DOHH2 (cell line): ENCODE data around the gene SLC27A1.

Experiments used
- H3F3A ChIP-seq: fragments of 200-600 bp; sonication (generic), shearing (Covaris generic); 2 replicates; pipeline ENCODE4 v1.6.0; 2016; ENCODE audit warnings: antibody characterized with exemption, mild to moderate bottlenecking; ENCODE audit not compliant: control insufficient read depth, insufficient read depth
- H3K27ac ChIP-seq: fragments of 200-600 bp; sonication (generic); 2 replicates; pipeline ENCODE4 v1.5.1; 2014; ENCODE audit warnings: low read depth, mild to moderate bottlenecking, low read length, moderate library complexity
- H3K27me3 ChIP-seq: fragments of 200-600 bp; sonication (generic); 2 replicates; pipeline ENCODE4 v1.6.1; 2014; ENCODE audit warnings: mild to moderate bottlenecking, low read length, mixed read lengths; ENCODE audit not compliant: control insufficient read depth
- H3K36me3 ChIP-seq: fragments of 200-600 bp; sonication (generic); 2 replicates; pipeline ENCODE4 v1.6.1; 2014; ENCODE audit warnings: mild to moderate bottlenecking, low read length, moderate library complexity, mixed read lengths; ENCODE audit not compliant: control insufficient read depth
- H3K4me1 ChIP-seq: fragments of 200-600 bp; sonication (generic); 2 replicates; pipeline ENCODE4 v1.6.1; 2014; ENCODE audit warnings: mild to moderate bottlenecking, low read length, mixed read lengths; ENCODE audit not compliant: control insufficient read depth
- H3K4me2 ChIP-seq: fragments of 200-600 bp; sonication (generic); 2 replicates; pipeline ENCODE4 v1.6.0; 2014; ENCODE audit warnings: mild to moderate bottlenecking, low read length, moderate library complexity
- H3K4me3 ChIP-seq: fragments of 200-600 bp; sonication (generic); 2 replicates; pipeline ENCODE4 v1.5.1; 2014; ENCODE audit warnings: mild to moderate bottlenecking, low read length, mixed read lengths
- H3K79me2 ChIP-seq: fragments of 200-600 bp; sonication (generic); 2 replicates; pipeline ENCODE4 v1.6.1; 2014; ENCODE audit warnings: mild to moderate bottlenecking, low read length, mixed read lengths; ENCODE audit not compliant: control insufficient read depth
- H3K9me2 ChIP-seq: fragments of 200-600 bp; sonication (generic); replicated peaks from 2 replicates; pipeline ENCODE4 v1.6.1; 2014; ENCODE audit warnings: mild to moderate bottlenecking, low read length, mixed read lengths; ENCODE audit not compliant: control insufficient read depth
- H3K9me3 ChIP-seq: fragments of 200-600 bp; sonication (generic); 2 replicates; pipeline ENCODE4 v1.6.1; 2014; ENCODE audit warnings: antibody characterized with exemption, low read length, mixed read lengths; ENCODE audit not compliant: control insufficient read depth, insufficient read depth
- H4K20me1 ChIP-seq: fragments of 200-600 bp; sonication (generic); 2 replicates; pipeline ENCODE4 v1.6.0; 2014; ENCODE audit warnings: low read depth, mild to moderate bottlenecking, antibody characterized with exemption, low read length, moderate library complexity; ENCODE audit not compliant: control insufficient read depth, insufficient read depth
- EZH2phosphoT487 ChIP-seq: fragments of 200-600 bp; sonication (generic); IDR thresholded peaks from 2 replicates; pipeline ENCODE4 v1.6.1; 2017; ENCODE audit warnings: borderline replicate concordance, mild to moderate bottlenecking, antibody characterized with exemption, low read length, moderate library complexity, mixed read lengths
- TF ChIP-seq, protein P1 (sequence below): fragments of 200-600 bp; sonication (generic); IDR thresholded peaks from one replicate; pipeline ENCODE4 v1.5.1; 2014; ENCODE audit warnings: antibody characterized with exemption, mild to moderate bottlenecking, low read depth, low read length; ENCODE audit not compliant: poor library complexity, severe bottlenecking

Gene SLC27A1

DNA sequence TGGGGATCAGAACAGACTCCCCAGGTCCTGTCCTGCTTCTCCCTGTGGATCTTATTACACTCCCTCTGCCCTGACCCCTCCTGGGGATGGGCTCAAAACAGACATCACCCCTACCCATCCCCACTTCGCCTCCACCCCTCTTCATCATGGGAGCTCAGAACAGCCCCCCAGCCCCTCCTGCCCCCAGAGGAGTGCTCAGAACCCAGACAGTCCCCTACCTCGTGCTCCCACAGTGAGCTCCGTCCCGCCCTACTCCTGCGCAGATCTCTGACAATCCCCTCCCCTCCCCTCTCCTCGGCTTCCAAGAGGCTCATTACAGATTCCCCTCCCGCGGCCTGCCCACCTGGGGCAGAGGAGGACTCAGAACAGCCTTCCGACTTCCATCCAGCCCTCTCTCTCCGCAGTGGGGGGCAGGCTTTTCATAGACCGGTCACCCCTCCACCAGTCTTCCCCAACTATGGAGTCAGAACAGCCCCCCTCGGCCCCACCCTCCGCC, 15.7 kb upstream of the SLC27A1 start:
- peaks cover 25% of the 10 kb centered on the region for H3K4me1 ChIP-seq
- H3K9me3 ChIP-seq = no peaks in the 10 kb centered on the region
- no peak overlapping the region for H3K27ac ChIP-seq
- no peaks in the 10 kb centered on the region for H3K79me2 ChIP-seq
- no peak overlapping the region for H3K4me3 ChIP-seq
- peaks cover 21% of the 10 kb centered on the region for H3F3A ChIP-seq
- no peaks in the 10 kb centered on the region for H3K36me3 ChIP-seq
- H3K9me2 ChIP-seq = no peaks in the 10 kb centered on the region
- no peaks in the 10 kb centered on the region for H4K20me1 ChIP-seq
- TF ChIP-seq, protein P1, sequence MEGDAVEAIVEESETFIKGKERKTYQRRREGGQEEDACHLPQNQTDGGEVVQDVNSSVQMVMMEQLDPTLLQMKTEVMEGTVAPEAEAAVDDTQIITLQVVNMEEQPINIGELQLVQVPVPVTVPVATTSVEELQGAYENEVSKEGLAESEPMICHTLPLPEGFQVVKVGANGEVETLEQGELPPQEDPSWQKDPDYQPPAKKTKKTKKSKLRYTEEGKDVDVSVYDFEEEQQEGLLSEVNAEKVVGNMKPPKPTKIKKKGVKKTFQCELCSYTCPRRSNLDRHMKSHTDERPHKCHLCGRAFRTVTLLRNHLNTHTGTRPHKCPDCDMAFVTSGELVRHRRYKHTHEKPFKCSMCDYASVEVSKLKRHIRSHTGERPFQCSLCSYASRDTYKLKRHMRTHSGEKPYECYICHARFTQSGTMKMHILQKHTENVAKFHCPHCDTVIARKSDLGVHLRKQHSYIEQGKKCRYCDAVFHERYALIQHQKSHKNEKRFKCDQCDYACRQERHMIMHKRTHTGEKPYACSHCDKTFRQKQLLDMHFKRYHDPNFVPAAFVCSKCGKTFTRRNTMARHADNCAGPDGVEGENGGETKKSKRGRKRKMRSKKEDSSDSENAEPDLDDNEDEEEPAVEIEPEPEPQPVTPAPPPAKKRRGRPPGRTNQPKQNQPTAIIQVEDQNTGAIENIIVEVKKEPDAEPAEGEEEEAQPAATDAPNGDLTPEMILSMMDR = no peak
- no peak for TF ChIP-seq EZH2phosphoT487
- H3K27me3 ChIP-seq = peaks cover 7% of the 10 kb centered on the region
- H3K4me2 ChIP-seq = no peak overlapping the region

DNA sequence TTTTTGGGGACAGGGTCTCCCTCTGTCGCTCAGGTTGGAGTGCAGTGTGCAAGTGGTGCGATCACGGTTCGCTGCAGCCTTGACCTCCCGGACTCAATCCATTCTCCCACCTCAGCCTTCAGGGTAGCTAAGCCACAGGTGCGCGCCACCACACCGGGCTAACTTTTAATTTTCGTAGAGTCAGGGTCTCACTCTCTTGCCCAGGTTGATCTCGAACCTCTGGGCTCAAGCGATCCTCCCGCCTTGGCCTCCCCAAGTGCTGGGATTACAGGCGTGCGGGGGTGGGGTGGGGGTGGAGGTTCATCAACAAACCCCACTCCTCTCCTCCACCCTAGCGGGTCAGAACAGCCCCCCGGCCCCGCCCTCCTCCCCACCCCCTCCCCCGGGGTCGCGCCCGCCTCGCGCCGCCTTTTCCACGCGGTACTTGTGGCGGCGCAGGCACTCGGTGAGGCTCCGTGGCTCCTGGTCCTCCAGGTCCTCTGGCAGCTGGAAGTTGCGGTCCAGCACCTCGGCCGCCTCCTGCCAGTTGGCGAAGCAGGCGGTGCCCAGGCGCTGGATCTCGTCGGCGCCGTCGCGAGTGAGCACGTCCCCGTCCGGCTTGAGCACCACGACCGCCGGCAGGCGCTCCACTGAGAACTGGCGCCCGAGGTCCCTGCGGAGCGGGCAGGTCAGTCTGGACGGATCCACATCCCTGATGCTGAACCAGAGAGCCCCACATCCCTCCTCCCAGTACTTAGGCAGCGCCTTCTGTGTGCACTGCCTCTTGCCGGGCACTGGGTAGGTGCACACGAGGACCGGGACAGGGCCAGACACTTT, 14.8 kb upstream of the SLC27A1 start:
- no peak overlapping the region for H3K4me2 ChIP-seq
- H3K79me2 ChIP-seq = no peaks in the 10 kb centered on the region
- H3K9me2 ChIP-seq = no peaks in the 10 kb centered on the region
- peaks cover 9% of the 10 kb centered on the region for H3K27me3 ChIP-seq
- no peak overlapping the region for H3K27ac ChIP-seq
- peaks cover 16% of the 10 kb centered on the region for H3K4me1 ChIP-seq
- H3K9me3 ChIP-seq = no peaks in the 10 kb centered on the region
- no peak for TF ChIP-seq EZH2phosphoT487
- TF ChIP-seq, protein P1 = no peak
- H3F3A ChIP-seq = peaks cover 12% of the 10 kb centered on the region
- H4K20me1 ChIP-seq = no peaks in the 10 kb centered on the region
- no peak overlapping the region for H3K4me3 ChIP-seq
- H3K36me3 ChIP-seq = no peaks in the 10 kb centered on the region

DNA sequence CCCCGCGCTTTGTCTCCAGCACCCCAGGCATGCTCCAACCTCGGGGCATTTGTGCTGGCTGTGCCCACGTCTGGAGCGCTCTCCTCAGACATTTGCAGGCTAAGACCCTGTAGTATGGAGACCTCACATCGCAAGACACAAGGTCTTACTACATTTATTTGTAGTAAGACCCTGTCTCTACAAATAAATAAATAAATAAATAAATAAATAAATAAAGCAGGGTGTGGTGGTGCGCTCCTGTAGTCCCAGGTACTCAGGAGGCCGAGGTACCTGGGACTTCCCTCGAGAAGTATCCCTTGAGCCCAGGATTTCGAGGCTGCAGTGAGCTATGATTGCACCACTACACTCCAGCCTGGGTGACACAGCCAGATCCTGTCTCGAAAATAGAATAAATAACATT, 14.2 kb upstream of the SLC27A1 start:
- no peak overlapping the region for H3K4me2 ChIP-seq
- H3K4me3 ChIP-seq = no peak overlapping the region
- H3K4me1 ChIP-seq = peaks cover 10% of the 10 kb centered on the region
- no peaks in the 10 kb centered on the region for H4K20me1 ChIP-seq
- no peaks in the 10 kb centered on the region for H3K79me2 ChIP-seq
- no peaks in the 10 kb centered on the region for H3K36me3 ChIP-seq
- peaks cover 11% of the 10 kb centered on the region for H3K27me3 ChIP-seq
- no peaks in the 10 kb centered on the region for H3K9me3 ChIP-seq
- H3K9me2 ChIP-seq = no peaks in the 10 kb centered on the region
- peaks cover 8% of the 10 kb centered on the region; the same call in 1 of the 2 replicates for H3F3A ChIP-seq
- no peak overlapping the region for H3K27ac ChIP-seq
- no peak for TF ChIP-seq EZH2phosphoT487
- TF ChIP-seq, protein P1 = no peak
